ENCODE measurements around the gene GPC5. TPM values are rescaled to one million over a fixed set of nuclear protein-coding genes. Genes with fewer than 3 reads are reported as not detected.

GPC5 gene
- total and polyA plus RNA-seq, 2 of the 8 experiments (the other 6 are each of a cell fraction or from before 2014, with no cell fraction given) = 0.20 to 0.39 TPM

- no peaks in the 10 kb centered on the region for H3K9me3 ChIP-seq (ENCODE audit: insufficient read depth in 2 of 2, low read depth in 1 of 2, low read length in 1 of 2)
- H2BK20ac ChIP-seq (ENCODE audit: low read length) = no peak overlapping the region
- no peaks in the 10 kb centered on the region for H3K4me1 ChIP-seq (replicated peaks in 1 of 4; ENCODE audit: control insufficient read depth in 3 of 4, insufficient read depth in 4 of 4, low read length in 3 of 4)
- no peak overlapping the region for H2BK12ac ChIP-seq (ENCODE audit: low read depth, low read length)
- ChIA-PET CTCF (ENCODE audit: partially characterized antibody) (interaction anchor here (0.9 kb wide), 1 partner anchor 11 kb away, joined by 3 read pairs; no protein-coding TSS in a partner anchor), POLR2A (ENCODE audit: partially characterized antibody) (no interaction called here)
- H3K14ac ChIP-seq (ENCODE audit: insufficient read length) = no peak overlapping the region
- H3K4me3 ChIP-seq (ENCODE audit: extremely low read depth in 1 of 4, insufficient read depth in 2 of 4, low read depth in 3 of 4, low read length in 4 of 4) = no peak overlapping the region
- DNase-seq (ENCODE audit: low read depth in 1 of 2, low spot score in 2 of 2) = no peak
- H2BK5ac ChIP-seq (ENCODE audit: low read depth, low read length) = no peak overlapping the region
- H2AFZ ChIP-seq (ENCODE audit: low read length) = no peak overlapping the region
- no peak overlapping the region for H3K18ac ChIP-seq (ENCODE audit: extremely low read depth, low read length)
- H4K8ac ChIP-seq (ENCODE audit: extremely low read depth, insufficient read depth, low read length) = no peak overlapping the region
- no peak overlapping the region for H2AK5ac ChIP-seq (ENCODE audit: low read depth, low read length)
- no peaks in the 10 kb centered on the region for H4K20me1 ChIP-seq (replicated peaks in 1 of 2; ENCODE audit: control insufficient read depth in 1 of 2, insufficient read depth in 2 of 2, low read length in 2 of 2)
- H3K36me3 ChIP-seq (ENCODE audit: control insufficient read depth in 2 of 4, insufficient read depth in 4 of 4, low read length in 3 of 4) = no peaks in the 10 kb centered on the region
- no peak overlapping the region for H4K5ac ChIP-seq (ENCODE audit: insufficient read length, low read depth, low read length)
- no peak overlapping the region for H2BK120ac ChIP-seq (replicated peaks; ENCODE audit: low read depth, low read length)
- no peaks in the 10 kb centered on the region for H3K79me2 ChIP-seq (ENCODE audit: control insufficient read depth in 1 of 2, insufficient read depth in 2 of 2, low read length in 2 of 2)
- no peak overlapping the region for H3K4ac ChIP-seq (replicated peaks; ENCODE audit: insufficient read length, low read depth, low read length)
- no peak overlapping the region for H3K27ac ChIP-seq (ENCODE audit: low read depth, low read length)
- H3K9ac ChIP-seq (replicated peaks in 1 of 4; ENCODE audit: extremely low read depth in 1 of 4, low read depth in 3 of 4, low read length in 3 of 4) = no peak overlapping the region
- no peak overlapping the region for H3K4me2 ChIP-seq (ENCODE audit: insufficient read depth in 1 of 2, low read depth in 2 of 2, low read length in 2 of 2)
- no peak for FAIRE-seq
- H2BK15ac ChIP-seq (ENCODE audit: low read length) = no peak overlapping the region
- no peaks in the 10 kb centered on the region; the same call in 1 of the 2 replicates for H3K23me2 ChIP-seq (ENCODE audit: low read depth, low read length)
- H3K79me1 ChIP-seq (ENCODE audit: low read depth, low read length) = no peaks in the 10 kb centered on the region
- no peaks in the 10 kb centered on the region for H3K27me3 ChIP-seq (replicated peaks in 1 of 4; ENCODE audit: control insufficient read depth in 3 of 4, extremely low read depth in 1 of 4, insufficient read depth in 3 of 4, low read length in 3 of 4)
- H3K23ac ChIP-seq (ENCODE audit: insufficient read length) = no peak overlapping the region
- no peak overlapping the region for H3K56ac ChIP-seq (replicated peaks; ENCODE audit: insufficient read length, low read depth, low read length)
- no peak overlapping the region for H4K91ac ChIP-seq (replicated peaks; ENCODE audit: insufficient read length, low read length)
- 94% methylated on average over 7 of the region's 7 CpGs; no CpG with 5 or more reads in 1 of the 2 experiments for WGBS, 2 experiments (ENCODE audit: extremely low coverage in 1 of 2, insufficient coverage in 1 of 2, insufficient read length in 1 of 2, insufficient replicate concordance in 2 of 2, low coverage in 1 of 2, low lambda C conversion rate in 2 of 2, missing lambda C conversion rate in 1 of 2)
- TF ChIP-seq TAF1 (IDR thresholded peaks at IDR 0.05; ENCODE audit: low read depth, low read length) (no peak), GABPA (IDR thresholded peaks at IDR 0.05; ENCODE audit: borderline replicate concordance, insufficient read depth, low read length) (no peak), RNF2 (IDR thresholded peaks at IDR 0.05; ENCODE audit: borderline replicate concordance, low read depth, low read length, missing control alignments, poor library complexity, severe bottlenecking) (no peak), SRF (IDR thresholded peaks at IDR 0.05; ENCODE audit: low read depth, low read length) (no peak)
Measured at GRCh38 chr13:92135509-92135908, 737.1 kb downstream of the GPC5 start.

Data from H1 (cell line).